Keratinocyte (primary cell): ENCODE data around the gene FUBP1.

Experiments
- EZH2 ChIP-seq: IDR thresholded peaks from one replicate; pipeline ENCODE4 v1.6.1; 2012; ENCODE audit warnings: inconsistent platforms, mild to moderate bottlenecking, low read length, moderate library complexity
- TF ChIP-seq, protein P1 (sequence below), 3 experiments: IDR thresholded peaks in 1 of 3; conservative IDR thresholded peaks in 1 of 3; optimal IDR thresholded peaks in 1 of 3; 2 replicates in 2 of 3; 3 replicates in 1 of 3; pipeline versions ENCODE3 to v1.5.1; 2011; ENCODE audit warnings: low read length in 3 of 3, mild to moderate bottlenecking in 3 of 3, moderate library complexity in 2 of 3, control low read depth in 1 of 3, inconsistent platforms in 1 of 3; ENCODE audit not compliant: insufficient read depth in 2 of 3; ENCODE audit errors: extremely low read depth in 1 of 3

DNA sequence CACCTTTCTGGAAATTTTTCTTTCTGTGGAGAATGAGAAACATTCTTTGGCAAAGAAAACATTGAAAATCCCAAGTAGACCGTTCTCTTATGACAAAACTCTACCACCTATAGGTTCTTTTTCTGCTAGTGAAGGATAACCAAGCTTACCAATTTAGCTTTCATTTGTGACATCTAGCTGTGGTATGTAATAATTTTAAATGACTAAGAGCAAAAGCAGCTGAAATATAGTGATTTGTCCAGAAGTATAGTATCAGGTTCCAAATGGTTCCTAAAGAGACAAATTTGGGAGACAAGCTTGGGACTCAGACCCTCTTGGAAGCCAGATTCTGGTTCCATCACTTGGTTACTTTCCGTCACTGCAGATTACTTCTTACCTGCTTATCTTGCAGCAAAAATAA, 24.4 kb downstream of the FUBP1 start:
- TF ChIP-seq, protein P1, sequence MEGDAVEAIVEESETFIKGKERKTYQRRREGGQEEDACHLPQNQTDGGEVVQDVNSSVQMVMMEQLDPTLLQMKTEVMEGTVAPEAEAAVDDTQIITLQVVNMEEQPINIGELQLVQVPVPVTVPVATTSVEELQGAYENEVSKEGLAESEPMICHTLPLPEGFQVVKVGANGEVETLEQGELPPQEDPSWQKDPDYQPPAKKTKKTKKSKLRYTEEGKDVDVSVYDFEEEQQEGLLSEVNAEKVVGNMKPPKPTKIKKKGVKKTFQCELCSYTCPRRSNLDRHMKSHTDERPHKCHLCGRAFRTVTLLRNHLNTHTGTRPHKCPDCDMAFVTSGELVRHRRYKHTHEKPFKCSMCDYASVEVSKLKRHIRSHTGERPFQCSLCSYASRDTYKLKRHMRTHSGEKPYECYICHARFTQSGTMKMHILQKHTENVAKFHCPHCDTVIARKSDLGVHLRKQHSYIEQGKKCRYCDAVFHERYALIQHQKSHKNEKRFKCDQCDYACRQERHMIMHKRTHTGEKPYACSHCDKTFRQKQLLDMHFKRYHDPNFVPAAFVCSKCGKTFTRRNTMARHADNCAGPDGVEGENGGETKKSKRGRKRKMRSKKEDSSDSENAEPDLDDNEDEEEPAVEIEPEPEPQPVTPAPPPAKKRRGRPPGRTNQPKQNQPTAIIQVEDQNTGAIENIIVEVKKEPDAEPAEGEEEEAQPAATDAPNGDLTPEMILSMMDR (optimal IDR thresholded peaks at IDR 0.05 in 1 of 3, IDR thresholded peaks at IDR 0.05 in 1 of 3, conservative IDR thresholded peaks at IDR 0.05 in 1 of 3; ENCODE audit: extremely low read depth in 1 of 3, insufficient read depth in 2 of 3, low read length in 3 of 3) = no peak
- TF ChIP-seq EZH2 = no peak
